Naive B cell (primary cell): ENCODE results near the gene TMEM51. TPM values are rescaled to one million over a fixed set of nuclear protein-coding genes. Genes with fewer than 3 reads are reported as not detected.

Source experiments
- polyA plus RNA-seq, 6 donors: library from polyadenylated mRNA; unstranded; fragments of 300-500 nt; fragmentation: Illumina TruSeq; gene quantifications; one replicate each; pipeline ENCODE4 v1.2.3, GENCODE V29; 2021; ENCODE audit warnings: low read depth in 6 of 6

The TMEM51 gene
- polyA plus RNA-seq, 6 donors from 2014 or later = not detected

Other genes starting within 250 kb of the TMEM51 start
- not detected for gene FHAD1, start 93.5 kb downstream of the TMEM51 start, polyA plus RNA-seq